DMS 273 treated with DMSO at 0.1 percent for 48 hours (cell line): ENCODE data around the gene ARHGAP35.
"Not testable (repeated sequence)": the region's sequence is repeated elsewhere in the genome, so short reads cannot be mapped to it uniquely, and the experiment has no call there.

ENCODE experiments used
- DNase-seq: peaks from one replicate; lab custom pipeline; 2025; lab: John Stamatoyannopoulos, UW

ARHGAP35 gene

DNA sequence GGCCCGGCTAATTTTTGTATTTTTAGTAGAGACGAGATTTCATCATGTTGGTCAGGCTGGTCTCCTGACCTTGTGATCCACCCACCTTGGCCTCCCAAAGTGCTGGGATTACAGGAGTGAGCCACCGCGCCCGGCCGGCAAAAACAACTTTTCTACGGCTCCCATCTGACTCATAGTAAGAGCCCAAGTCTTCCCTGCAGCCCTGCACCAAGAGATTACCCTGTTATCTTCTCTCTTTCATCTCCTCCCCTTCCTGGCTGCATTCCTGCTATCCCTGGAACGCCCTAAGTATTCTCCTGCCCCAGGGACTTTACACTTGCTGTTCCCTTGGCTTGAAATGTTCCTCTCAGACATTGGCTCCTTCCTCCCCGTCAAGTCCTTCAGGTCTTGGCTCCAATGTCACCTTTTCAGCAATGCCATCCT, 16.7 kb upstream of the ARHGAP35 start:
- DNase-seq: no peak

DNA sequence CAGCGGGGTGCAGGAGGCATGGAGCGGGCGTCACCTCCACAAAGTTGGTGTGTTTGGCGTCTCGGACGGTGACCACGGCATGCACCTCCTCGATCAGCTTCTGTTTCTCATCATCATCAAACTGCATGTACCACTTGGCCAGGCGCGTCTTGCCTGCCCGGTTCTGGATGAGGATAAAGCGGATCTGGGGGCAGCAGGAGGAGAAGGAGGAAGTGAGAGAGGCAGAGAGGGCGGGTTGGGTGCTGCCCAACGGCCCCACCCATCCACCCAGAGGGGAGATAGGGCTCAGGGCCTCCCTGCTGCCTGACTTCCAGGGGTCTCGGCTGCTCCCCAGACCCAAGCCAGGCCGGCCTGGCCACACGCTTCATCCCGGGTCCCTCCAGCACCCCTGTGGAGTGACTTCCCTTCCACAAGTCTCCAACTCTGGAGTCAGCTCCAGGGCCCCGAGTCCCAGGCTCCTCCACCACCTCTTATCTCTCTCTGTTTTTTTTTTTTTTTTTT, 14.8 kb upstream of the ARHGAP35 start:
- DNase-seq: no peak

DNA sequence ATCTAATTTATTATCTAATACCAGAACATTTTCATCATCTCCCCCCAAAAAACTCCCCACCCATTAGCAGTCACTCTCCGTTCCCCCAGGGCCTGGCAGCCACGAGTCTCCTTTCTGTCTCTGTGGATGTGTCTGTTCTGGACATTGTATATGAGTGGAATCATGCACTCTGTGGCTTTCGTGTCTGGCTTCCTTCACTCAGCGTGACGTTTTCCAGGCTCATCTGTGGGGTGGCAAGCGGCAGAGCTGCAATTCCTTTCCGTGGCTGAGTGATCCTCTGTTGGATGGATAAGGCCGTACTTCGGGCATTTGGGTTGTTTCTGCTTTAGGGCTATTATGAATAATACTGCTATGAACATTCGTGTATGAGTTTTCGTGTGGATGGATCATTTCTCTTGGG, 13.3 kb upstream of the ARHGAP35 start:
- no peak for DNase-seq

DNA sequence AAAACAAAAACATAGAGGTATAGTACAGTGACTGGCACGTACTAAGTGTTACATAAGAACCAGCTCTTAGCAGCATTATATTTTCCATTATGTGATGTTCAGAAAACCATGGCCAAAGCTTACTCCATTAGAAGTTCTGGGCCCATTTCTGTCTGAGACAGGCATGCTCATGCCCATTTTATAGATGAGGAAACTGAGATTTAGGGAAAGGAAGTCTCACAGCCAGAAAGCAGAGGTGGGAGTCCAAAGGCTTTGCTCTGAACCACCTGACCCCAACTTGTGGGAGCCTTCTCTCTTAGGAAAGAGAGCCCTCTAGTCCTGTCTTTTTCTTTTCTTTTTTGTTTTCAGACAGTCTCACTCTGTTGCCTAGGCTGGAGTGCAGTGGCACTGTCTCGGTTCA, 12.4 kb upstream of the ARHGAP35 start:
- DNase-seq: no peak

DNA sequence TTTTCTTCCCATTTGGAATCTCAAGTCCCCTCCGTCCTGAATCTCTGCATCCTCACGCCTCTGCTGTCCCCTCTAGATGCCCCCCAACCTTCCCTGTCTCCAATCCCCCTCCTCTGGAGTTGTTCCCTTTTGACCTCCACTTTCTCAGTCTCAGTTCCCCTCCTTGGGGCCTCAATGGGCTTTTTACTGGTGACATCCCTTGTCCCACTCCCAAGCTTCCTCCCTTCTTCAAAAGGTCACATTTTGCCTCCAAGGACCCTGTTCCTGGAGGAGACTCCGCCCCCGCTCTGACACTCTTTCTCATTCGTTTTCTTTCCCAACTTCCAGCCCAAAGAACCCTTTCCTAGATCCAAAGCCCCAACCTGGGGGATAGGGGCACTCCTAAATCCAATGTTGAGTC, 11.2 kb upstream of the ARHGAP35 start:
- DNase-seq: no peak

DNA sequence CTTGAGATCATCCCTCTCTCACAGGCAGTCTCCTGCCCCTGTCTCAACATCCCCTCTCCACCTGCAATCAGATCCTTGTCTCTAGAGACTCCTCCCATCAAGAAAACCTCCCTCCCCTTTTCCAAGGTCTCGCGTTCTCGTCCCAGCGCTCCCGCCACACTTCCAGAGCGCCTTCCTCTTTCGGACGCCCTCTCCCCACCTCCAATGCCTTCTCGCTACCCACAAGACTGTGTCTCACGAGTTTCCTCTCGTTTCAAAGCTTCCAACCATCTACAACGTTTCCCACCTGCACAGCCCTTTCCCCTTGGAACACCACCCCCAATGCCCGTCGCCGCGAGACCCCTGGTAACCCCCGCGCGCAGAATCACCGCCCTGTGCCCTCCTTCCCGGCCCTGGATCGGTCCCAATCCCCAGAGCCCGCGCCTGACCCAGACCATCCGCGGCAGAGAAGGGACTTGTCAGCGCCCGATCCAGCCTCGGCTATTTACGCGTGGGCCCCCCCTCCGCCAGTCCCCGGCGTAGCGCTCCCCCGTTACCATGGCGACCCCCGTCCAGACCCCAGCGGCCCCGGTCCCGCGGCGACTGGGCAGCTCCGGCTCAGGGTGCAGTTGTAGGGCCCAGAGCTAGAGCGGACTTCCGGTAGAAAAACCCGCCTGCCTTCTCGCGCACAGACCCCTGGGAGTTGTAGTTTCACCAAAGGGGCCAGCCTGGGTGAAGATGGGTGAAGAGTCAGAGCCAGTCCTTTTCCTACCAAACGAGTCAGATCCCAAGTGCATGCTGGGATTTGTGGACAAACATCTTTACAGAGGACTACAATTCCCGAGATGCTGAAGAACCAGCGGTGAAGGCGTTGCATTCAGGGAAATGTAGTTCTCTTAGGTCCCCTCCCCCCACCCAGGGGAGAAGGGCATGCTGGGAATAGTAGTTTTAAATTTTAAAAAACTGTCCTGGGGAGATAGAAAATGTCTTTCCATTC, 10.3 kb upstream of the ARHGAP35 start, which contains the start of gene AP2S1:
TSS of gene AP2S1 (minus strand) at position 619 of the 976 bp plus-strand sequence. CDS start at position 539, 80 bp downstream.
- peak; percentile 98 for DNase-seq

DNA sequence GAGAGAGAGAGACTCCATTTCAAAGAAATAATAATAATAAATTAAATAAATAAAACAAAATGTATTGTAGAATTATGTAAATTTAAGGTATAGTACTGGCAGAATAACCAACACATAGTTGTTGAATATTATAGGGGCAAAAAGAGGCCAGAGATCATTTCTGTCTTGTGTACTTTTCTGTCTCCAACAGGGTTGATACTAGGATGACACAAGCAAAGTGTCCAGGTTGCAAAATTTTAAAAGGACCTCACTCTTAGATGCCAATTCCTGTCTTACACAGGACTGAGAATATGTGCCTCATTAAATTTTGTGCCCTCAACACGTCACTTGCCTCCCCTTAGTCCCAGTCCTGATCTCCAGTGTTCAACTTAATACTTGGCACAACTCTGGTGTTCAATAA, 8.0 kb upstream of the ARHGAP35 start:
- DNase-seq: no peak

DNA sequence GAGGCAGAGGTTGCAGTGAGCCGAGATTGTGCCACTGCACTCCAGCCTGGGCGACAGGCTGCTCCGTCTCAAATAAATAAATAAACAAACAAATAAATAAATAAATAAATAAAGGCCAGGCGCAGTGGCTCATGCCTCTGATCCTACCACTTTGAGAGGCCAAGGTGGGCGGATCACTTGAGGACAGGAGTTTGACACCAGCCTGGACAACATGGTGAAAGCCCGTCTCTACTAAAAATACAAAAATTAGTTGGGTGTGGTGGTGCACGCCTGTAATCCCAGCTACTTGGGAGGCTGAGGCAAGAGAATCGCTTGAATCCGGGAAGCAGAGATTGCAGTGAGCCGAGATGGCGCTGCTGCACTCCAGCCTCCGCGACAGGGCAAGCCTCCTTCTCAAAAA, 6.1 kb upstream of the ARHGAP35 start:
- DNase-seq: not testable (repeated sequence)

DNA sequence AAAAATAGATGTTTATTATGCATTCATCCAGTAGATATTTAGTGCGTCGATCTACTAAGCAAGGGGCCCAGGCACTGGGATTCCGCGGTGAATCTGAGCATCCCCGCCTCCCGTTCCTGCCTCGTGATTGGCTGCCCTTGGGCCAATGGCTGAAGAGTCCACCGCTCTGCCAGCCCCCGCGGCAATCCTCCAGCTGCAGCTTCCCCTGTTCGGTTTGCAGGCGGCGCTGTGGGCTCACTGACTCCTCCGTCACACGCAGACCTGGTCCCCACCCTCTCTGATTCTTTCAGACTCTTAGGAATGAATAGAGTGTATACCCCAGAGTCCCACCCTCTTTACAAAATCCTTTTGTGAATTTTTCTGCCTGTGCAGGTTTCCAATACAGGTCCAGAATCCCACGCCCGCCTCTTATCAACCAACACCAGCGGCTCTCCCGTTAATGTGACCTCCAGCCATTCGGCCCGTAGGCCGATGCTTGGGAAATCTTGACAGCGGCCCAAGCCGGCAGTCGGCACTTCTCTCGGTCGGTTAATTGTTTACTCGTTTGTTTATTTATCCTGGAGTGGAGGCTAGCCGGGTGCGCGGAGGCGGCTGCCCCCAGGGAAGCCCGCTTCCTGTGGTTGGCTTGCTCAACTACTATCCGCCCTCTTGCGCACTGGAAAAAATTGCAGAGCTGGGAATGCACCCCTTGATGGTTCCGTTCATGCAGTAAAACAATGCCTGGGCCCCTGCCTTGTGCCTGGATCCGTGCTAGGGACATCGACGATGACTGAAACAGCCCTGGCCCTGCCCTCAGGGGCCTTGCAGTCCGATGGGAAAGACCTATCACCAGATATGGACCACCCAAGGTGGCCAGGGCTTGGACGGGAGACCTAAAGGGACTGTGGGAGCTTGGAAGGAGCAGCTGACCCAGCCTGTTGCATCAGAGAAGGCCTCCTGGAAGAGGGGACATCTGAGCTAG, 4.5 kb upstream of the ARHGAP35 start:
- DNase-seq: peak; percentile 92

DNA sequence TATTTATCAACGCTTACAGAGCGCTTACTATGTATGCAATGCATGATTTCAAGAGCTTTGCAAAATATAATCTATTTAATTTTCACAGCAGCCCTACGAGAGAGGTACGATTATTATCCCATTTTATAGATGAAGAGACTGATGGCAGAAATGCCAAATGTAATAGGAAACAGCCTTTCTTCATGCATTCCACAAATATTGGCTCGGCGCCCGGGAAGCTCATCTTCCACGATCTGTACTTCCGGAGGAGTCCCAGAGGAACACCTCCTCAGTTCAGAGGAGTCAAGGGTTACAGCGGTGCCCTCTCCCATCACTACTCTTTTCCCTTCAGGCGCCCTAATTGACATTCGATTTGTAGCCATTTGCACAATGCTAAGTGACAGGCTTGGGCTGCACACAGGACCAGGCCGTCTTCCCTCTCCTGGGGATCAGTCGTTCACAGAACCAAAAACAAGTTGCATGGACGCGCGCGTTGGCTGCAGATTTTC, 1.1 kb upstream of the ARHGAP35 start:
- peak; percentile 82 for DNase-seq

DNA sequence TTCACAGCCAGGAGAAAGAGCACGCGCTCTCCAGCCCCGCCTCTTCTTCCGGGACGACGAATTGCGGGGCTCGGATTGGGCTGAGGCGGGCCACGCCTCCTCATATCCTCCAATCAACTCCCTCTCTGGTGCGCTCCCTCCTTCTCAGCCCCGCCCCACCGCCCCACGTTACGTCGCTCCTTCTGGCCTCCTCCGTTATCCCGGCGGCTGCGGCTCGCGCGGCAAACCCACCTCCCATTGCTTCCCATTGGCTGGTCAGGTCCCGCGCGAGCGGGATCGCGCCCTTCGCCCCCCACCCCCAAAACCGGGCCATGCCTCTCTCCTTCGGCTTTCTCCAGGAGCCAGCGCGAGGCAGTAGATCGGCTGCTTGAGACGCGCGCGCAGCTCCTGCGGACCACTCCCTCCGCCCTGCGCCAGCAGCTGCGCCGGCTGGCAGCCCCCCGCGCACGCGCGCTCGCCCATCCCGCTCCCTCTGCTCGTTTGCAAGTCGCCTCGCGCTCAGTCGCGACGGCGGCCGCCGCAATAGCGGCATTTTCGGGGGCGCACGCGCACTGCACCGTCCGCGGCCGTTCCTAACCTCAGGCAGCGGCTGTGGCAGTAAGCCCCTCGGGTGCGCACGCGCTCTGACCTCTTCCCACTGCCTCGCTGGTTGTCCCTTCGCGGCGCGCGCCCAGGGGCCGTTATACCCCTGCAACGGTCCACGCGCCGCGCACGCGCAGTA, 512 bp upstream of the ARHGAP35 start:
- peak; percentile 98 for DNase-seq

DNA sequence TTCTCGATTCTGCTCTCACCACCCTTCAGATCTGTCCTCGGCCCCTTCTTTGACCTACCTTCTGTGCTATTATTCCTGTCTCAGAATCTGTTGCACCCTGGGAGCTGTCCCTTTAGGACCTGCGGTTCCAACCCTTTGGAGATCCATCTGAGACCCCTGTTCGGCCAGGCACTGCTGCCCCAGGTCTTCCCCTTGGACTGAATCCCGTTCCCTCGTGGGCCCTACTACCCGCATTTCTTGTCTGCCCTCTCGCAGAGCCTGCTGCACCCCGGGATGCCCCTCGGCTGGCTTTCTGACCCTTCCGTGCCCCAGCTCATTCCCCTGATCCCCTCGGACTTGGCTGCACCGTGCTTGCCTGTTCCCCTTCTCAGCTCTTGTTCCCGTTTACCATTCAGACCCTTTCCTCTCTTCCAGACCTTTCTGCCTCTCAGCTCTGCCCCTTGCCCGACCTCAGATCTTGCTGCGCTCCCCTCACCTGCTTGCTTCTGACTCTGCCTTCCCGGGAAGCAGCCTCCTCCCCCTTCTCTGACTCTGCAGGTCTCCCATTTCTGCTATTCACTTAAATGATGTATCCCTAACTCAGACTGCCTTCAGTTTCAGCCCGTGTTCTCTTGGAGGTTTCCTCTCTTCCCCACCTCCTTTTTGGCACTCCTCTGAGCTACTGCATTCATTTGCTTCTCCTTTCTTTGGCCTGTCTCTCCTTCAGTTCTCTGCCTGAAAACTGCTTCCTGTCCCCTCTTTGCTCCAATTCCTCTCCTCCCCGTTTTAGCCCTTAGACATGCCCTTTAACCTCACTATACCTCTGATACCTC, 1.1 kb downstream of the ARHGAP35 start:
- no peak for DNase-seq

DNA sequence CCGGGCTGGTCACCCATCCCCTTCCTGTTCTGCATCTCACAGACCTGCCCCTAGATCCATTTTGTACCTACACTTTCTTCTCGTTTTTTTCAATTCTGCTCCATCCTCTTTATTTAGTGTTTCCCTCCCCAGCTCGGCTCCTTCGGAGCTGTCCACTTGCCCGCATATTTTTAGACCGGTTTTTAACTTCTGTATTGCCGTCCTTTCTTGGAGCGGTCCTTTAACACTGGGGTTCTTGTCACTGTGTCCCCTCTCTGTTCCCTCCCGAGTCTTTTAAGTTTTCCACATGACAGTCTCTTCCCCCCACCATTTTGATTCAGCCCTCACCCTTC, 1.7 kb downstream of the ARHGAP35 start:
- DNase-seq: no peak

DNA sequence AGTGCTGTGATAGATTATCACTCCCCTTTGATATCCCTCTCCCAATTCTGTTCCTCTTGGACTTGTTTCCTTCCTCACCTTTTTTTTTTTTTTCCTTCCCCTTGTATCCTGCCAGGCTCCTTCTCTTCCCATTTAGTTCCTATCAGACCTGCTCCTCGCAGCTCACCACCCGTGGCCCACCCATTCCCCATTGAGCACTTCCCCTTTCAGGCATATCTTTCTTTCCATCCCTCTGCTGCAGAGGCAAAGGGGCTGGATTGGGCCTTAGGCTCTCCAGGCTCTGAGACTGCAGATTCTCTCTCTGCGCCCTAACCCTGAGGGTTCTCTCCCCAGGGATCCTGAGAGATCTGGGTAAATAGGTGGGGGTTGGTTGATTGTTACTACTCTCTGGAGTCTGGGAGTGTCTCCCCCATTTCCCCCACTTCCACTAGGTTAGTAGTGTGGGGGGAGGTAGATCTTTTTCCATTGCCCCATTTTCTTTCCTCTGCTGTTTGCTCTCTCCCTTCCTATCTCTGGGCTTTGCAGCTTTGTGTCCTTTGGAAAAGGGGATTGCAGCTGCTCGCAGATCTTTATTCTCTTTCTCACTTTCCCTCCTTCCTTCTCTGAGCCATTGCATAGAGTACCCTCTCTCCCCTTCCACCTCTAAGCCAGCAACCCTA, 2.3 kb downstream of the ARHGAP35 start:
- no peak for DNase-seq

DNA sequence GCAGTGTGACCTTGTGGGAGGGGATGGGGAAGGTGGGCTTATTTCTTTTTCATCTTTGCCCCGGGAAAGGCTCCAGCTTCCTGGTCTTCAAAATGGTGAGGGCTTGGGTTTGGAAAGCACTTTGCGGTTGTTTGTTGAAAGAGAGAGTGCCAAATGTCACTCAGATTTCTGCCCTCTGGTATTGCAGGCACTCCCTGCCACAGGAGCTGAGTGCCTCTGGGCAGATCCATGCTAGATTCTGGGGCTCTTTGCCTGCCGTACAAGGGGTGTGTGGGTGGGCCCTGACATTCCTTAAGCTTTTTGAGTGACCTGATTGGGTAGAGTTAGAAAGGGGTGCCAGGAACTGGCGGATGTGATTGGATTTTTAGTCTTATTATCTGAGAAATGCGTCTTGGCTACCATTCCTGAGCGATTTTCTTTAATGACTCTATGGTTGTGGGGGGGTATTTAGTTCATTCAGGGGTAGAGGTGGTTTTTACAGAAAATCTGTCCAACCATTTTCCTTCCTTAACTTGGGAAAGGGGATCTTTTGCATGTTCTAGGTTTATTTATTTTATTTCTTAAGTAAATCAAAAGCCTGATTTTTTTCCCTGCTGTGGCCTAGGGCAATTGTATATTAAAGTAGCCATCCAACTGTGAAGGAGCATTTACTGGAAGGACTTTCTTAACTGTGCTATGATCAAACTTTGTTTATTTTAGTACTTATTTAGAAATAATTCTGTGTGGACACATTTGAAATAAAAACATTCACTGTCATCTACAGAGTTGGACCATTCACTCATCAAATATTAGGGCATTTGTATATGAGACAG, 3.2 kb downstream of the ARHGAP35 start:
- peak; percentile 55 for DNase-seq

DNA sequence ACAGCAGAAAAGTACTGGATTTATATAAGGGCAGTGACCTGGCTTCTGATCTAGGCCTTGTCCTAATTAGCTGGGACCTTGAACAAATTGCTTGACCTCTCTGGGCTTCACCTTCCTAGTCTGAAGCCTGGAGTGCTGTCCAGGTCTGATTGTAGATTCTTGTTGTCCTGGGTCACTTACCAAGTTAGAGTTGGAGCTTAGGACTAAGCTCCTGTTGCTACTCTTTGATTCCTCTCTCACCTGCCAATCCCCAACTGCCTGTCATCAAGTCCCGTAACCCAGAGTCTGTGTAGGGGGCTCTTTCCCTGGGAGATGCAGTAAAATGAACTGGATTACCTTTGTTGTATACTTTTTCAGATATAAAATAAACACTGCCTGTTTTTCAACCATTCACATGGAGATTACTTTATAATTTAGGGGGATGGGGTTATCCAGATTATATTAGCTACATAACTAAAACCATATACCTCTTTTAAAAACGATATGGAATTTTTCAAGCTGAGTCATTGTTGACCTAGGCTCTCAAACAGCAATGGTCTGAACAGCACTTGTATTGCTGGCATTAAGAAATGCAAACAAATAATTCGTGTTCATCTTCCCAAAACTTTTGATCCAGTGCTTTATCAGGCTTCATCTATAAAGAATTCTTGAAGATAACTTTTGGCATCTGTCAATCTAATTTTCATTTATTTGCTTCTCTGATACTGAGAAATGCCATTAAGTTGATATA, 5.8 kb downstream of the ARHGAP35 start:
- no peak for DNase-seq

DNA sequence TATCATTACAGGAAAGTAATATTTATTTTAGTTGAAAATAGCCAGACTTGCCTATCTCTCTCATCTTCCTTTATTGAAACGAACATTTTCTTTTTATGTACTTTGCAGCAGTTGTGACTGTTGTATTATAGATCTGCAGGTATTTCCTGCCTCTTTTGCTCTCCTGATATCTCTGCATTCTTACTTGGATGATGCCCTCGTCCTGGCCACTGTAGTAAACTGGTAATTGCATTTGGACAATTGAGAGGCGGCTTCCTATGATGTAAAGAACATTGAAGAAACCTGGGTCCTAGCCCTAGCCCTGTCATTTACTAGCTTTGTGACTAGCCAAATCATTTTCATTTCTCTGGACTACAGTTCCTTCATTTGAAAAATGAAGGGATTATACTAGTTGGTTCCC, 6.4 kb downstream of the ARHGAP35 start:
- no peak for DNase-seq

DNA sequence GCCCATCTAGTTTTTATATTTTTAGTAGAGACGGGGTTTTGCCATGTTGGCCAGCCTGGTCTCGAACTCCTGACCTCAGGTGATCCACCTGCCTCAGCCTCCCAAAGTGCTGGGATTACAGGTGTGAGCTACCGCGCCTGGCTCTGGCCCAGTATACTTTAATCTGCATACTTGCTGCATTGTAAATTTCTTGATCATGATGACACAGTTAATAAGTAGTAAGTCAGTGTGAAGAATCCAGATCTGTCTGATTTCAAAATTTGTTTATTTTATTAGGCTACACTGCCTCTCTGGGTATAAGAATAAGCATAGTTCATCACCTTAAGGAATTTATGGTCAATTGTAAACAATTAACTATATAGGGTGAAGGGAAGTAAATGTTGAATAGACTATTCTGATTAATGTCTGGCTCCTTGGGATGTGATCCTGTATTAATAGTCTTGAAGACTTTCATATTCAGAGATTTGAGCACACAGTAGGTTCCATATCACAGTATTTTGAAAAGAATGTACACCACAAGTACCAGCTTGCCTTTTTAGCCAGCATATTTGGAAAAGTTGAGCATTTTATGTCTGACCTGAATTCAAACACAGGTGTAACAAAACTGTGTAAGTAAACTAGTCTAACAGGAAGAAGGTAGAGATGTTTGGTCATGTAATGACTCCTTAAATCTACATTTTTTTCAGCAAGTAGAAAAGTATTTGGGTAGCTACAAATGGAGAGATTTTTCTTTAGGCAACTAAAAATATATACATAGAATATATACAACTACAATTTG, 7.4 kb downstream of the ARHGAP35 start:
- no peak for DNase-seq
